ENCODE measurements around the gene PSMA5.
"Not testable (repeated sequence)": the region's sequence is repeated elsewhere in the genome, so short reads cannot be mapped to it uniquely, and the experiment has no call there.

The PSMA5 gene

GRCh38 chr1:109391626-109392025, 34.6 kb downstream of the PSMA5 start:
- peak; percentile 84 for DNase-seq

GRCh38 chr1:109391157-109391556, 35.1 kb downstream of the PSMA5 start:
- DNase-seq: no peak

- DNase-seq: peak; percentile 69
These were observed 36.5 kb downstream of the PSMA5 start for GRCh38 chr1:109389638-109390341.

- DNase-seq: no peak
These were observed 37.2 kb downstream of the PSMA5 start for GRCh38 chr1:109388884-109389637.

GRCh38 chr1:109388208-109388711, 38.0 kb downstream of the PSMA5 start:
- no peak for DNase-seq

- no peak for DNase-seq
These were observed 40.1 kb downstream of the PSMA5 start for GRCh38 chr1:109386054-109386717.

- no peak for DNase-seq
These were observed 40.8 kb downstream of the PSMA5 start for GRCh38 chr1:109385417-109385816.

GRCh38 chr1:109383854-109384253, 42.4 kb downstream of the PSMA5 start:
- no peak for DNase-seq

- no peak for DNase-seq
These were observed 43.0 kb downstream of the PSMA5 start for GRCh38 chr1:109383087-109383779.

- no peak for DNase-seq
These were observed 44.7 kb downstream of the PSMA5 start for GRCh38 chr1:109381573-109381972.

- no peak for DNase-seq
These were observed 46.3 kb downstream of the PSMA5 start for GRCh38 chr1:109379907-109380306.

- no peak for DNase-seq
These were observed 46.8 kb downstream of the PSMA5 start for GRCh38 chr1:109379422-109379821.

- DNase-seq: no peak
These were observed 48.5 kb downstream of the PSMA5 start for GRCh38 chr1:109377698-109378097.

- not testable (repeated sequence) for DNase-seq
These were observed 52.6 kb downstream of the PSMA5 start for GRCh38 chr1:109373696-109374095.

- no peak for DNase-seq
These were observed 53.1 kb downstream of the PSMA5 start for GRCh38 chr1:109373126-109373525.

- DNase-seq: no peak
These were observed 54.0 kb downstream of the PSMA5 start for GRCh38 chr1:109372281-109372680.

- DNase-seq: peak; percentile 71
These were observed 54.9 kb downstream of the PSMA5 start for GRCh38 chr1:109371341-109371739.

GRCh38 chr1:109370712-109371340, 55.4 kb downstream of the PSMA5 start:
- DNase-seq: peak; percentile 74

- DNase-seq: peak; percentile 72
These were observed 57.0 kb downstream of the PSMA5 start for GRCh38 chr1:109369167-109369746.

- no peak for DNase-seq
These were observed 57.8 kb downstream of the PSMA5 start for GRCh38 chr1:109368464-109368863.

- no peak for DNase-seq
These were observed 58.6 kb downstream of the PSMA5 start for GRCh38 chr1:109367626-109368025.

GRCh38 chr1:109365642-109366204, 60.5 kb downstream of the PSMA5 start:
- DNase-seq: no peak

All from MV-4-11 (cell line).